GM23248 (cell line): ENCODE measurements around the gene ACADL. TPM values are rescaled to one million over a fixed set of nuclear protein-coding genes. Genes with fewer than 3 reads are reported as not detected.
A peak's percentile ranks its signal among the peaks of the same experiment; 100 is the strongest.

ENCODE experiments used
- DNase-seq: peaks from one replicate; pipeline ENCODE4 v3.0.0-alpha.2; 2015
- H2AFZ ChIP-seq: fragments of 200-600 bp; sonication (generic); 2 replicates; pipeline ENCODE4 v1.6.1; 2016; ENCODE audit warnings: antibody characterized with exemption
- H3F3A ChIP-seq: fragments of 200-600 bp; sonication (generic); 2 replicates; pipeline ENCODE4 v1.6.1; 2016; ENCODE audit warnings: mild to moderate bottlenecking, antibody characterized with exemption, mixed run types; ENCODE audit not compliant: insufficient read depth
- H3K27ac ChIP-seq: fragments of 200-600 bp; sonication (generic); 2 replicates; pipeline ENCODE4 v1.5.1; 2016; ENCODE audit warnings: mild to moderate bottlenecking
- H3K27me3 ChIP-seq: fragments of 200-600 bp; sonication (generic); replicated peaks from 2 replicates; pipeline ENCODE4 v1.6.1; 2016; ENCODE audit warnings: mild to moderate bottlenecking; ENCODE audit not compliant: insufficient read depth
- H3K36me3 ChIP-seq: fragments of 200-600 bp; sonication (generic); 2 replicates; pipeline ENCODE4 v1.6.1; 2016; ENCODE audit warnings: low read depth, mild to moderate bottlenecking
- H3K4me1 ChIP-seq: fragments of 200-600 bp; sonication (generic); 2 replicates; pipeline ENCODE4 v1.6.1; 2016; ENCODE audit warnings: mild to moderate bottlenecking; ENCODE audit not compliant: insufficient read depth
- H3K4me2 ChIP-seq: fragments of 200-600 bp; sonication (generic); one replicate; pipeline ENCODE4 v1.6.1; 2016; ENCODE audit warnings: mild to moderate bottlenecking; ENCODE audit not compliant: unreplicated experiment
- H3K4me3 ChIP-seq: fragments of 200-600 bp; sonication (generic); 2 replicates; pipeline ENCODE4 v1.5.1; 2016; ENCODE audit warnings: mild to moderate bottlenecking
- H3K79me2 ChIP-seq: fragments of 200-600 bp; sonication (generic); 2 replicates; pipeline ENCODE4 v1.6.1; 2016; ENCODE audit warnings: mild to moderate bottlenecking; ENCODE audit not compliant: insufficient read depth
- H3K9ac ChIP-seq: fragments of 200-600 bp; sonication (generic); 2 replicates; pipeline ENCODE4 v1.6.1; 2016; ENCODE audit warnings: mild to moderate bottlenecking
- H3K9me2 ChIP-seq: fragments of 200-600 bp; sonication (generic); 2 replicates; pipeline ENCODE4 v1.6.1; 2016; ENCODE audit warnings: mixed run types, mild to moderate bottlenecking, moderate library complexity; ENCODE audit not compliant: insufficient read depth
- H3K9me3 ChIP-seq: fragments of 200-600 bp; sonication (generic); one replicate; pipeline ENCODE4 v1.6.1; 2017; ENCODE audit warnings: low read depth
- H4K20me1 ChIP-seq: fragments of 200-600 bp; sonication (generic); 2 replicates; pipeline ENCODE4 v1.6.0; 2016; ENCODE audit not compliant: insufficient read depth
- EZH2 ChIP-seq: fragments of 200-600 bp; sonication (generic); IDR thresholded peaks from 2 replicates; pipeline ENCODE4 v1.6.1; 2018; ENCODE audit warnings: antibody characterized with exemption, mild to moderate bottlenecking; ENCODE audit not compliant: insufficient read depth, poor library complexity, severe bottlenecking
- EZH2phosphoT487 ChIP-seq: fragments of 200-600 bp; sonication (generic); IDR thresholded peaks from 2 replicates; pipeline ENCODE4 v1.6.1; 2018; ENCODE audit warnings: antibody characterized with exemption, moderate library complexity, mild to moderate bottlenecking, low read depth; ENCODE audit not compliant: insufficient read depth
- WGBS, 2 experiments: methylation state at CpG; one replicate each; pipeline ENCODE4 v1.1.6; 2015 to 2017; ENCODE audit warnings: low lambda C conversion rate in 2 of 2, low coverage in 1 of 2; ENCODE audit errors: missing lambda C conversion rate in 2 of 2; 5-methylcytosine and 5-hydroxymethylcytosine counted together
- in situ Hi-C: fragments of 300-500 bp; cut with MboI; formaldehyde crosslinking; loops from 2 replicates; pipeline ENCODE4 v1.15.0; 2020
- polyA plus RNA-seq: library from polyadenylated mRNA; unstranded; fragments of >200 nt; fragmentation: Nextera tagmentation; extraction: Ambion mirVana; gene quantifications from 2 replicates; pipeline ENCODE4 v1.2.1, GENCODE V29; 2016
- total RNA-seq: library from RNA; depleted of rRNA; stranded (reverse); fragments of >200 nt; shearing (Covaris generic); gene quantifications from 2 replicates; pipeline ENCODE4 v1.2.3, GENCODE V29; 2014

Gene ACADL
- total and polyA plus RNA-seq, 2 experiments from 2014 or later: not detected

DNA sequence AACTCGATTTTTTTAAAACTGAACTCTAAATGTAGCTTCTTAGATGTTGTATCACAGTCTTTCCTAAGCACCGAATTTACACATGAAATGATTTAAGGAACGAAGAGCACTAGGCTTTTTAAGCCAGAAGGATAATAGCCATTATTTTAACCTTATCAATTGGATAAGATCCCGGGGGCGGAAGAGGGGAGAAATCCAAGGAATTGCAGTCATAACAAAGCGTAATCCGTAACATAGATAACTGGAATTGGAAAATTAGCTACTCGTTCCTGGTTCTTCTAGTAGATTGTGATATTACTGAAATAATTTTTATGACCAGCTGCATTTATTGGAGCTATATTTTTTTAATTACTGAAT lies 53.0 kb downstream of the ACADL start:
- Histone ChIP-seq H3K36me3 (no peaks in the 10 kb centered on the region), H3K9ac (peak overlapping the region; percentile 99), H3K4me3 (peak overlapping the region; percentile 92), H3K9me3 (no peaks in the 10 kb centered on the region), H2AFZ (peak overlapping the region; percentile 88), H3K4me1 (peaks cover 17% of the 10 kb centered on the region), H3F3A (peaks cover 39% of the 10 kb centered on the region), H3K79me2 (peaks cover 20% of the 10 kb centered on the region), H3K27ac (peak overlapping the region; percentile 61), H4K20me1 (no peaks in the 10 kb centered on the region), H3K4me2 (peak overlapping the region; percentile 88), H3K27me3 (no peaks in the 10 kb centered on the region), H3K9me2 (no peaks in the 10 kb centered on the region)
- 8 to 9% methylated on average over 8 of the region's 8 CpGs for WGBS, 2 experiments
- DNase-seq: no peak
- in situ Hi-C loops: no loop called here
- TF ChIP-seq EZH2 (no peak), EZH2phosphoT487 (no peak)

- Histone ChIP-seq H3K9ac (peak within 1 kb of the TSS; percentile 99), H3K4me2 (peak within 1 kb of the TSS; percentile 96), H3K4me1 (peaks cover 24% of the 10 kb centered on the region), H3K9me2 (no peaks in the 10 kb centered on the region), H3K9me3 (no peaks in the 10 kb centered on the region), H3K4me3 (peak within 1 kb of the TSS; percentile 92), H4K20me1 (no peaks in the 10 kb centered on the region), H3K27ac (peak within 1 kb of the TSS; percentile 100), H2AFZ (peak within 1 kb of the TSS; percentile 88), H3F3A (peaks cover 39% of the 10 kb centered on the region), H3K36me3 (no peaks in the 10 kb centered on the region), H3K79me2 (peaks cover 26% of the 10 kb centered on the region), H3K27me3 (no peaks in the 10 kb centered on the region)
- WGBS, 2 experiments: 1 to 2% methylated on average over 44 of the region's 67 CpGs
- in situ Hi-C loops: no loop called here
- peak; percentile 100 for DNase-seq
- TF ChIP-seq EZH2 (no peak), EZH2phosphoT487 (no peak)
Observed at GRCh38 chr2:210171309-210172218, 53.7 kb downstream of the ACADL start, which contains the start of gene KANSL1L. Gene KANSL1L (minus strand): TSS chr2:210171409. CDS start chr2:210154582, 16,827 bp downstream.

DNA sequence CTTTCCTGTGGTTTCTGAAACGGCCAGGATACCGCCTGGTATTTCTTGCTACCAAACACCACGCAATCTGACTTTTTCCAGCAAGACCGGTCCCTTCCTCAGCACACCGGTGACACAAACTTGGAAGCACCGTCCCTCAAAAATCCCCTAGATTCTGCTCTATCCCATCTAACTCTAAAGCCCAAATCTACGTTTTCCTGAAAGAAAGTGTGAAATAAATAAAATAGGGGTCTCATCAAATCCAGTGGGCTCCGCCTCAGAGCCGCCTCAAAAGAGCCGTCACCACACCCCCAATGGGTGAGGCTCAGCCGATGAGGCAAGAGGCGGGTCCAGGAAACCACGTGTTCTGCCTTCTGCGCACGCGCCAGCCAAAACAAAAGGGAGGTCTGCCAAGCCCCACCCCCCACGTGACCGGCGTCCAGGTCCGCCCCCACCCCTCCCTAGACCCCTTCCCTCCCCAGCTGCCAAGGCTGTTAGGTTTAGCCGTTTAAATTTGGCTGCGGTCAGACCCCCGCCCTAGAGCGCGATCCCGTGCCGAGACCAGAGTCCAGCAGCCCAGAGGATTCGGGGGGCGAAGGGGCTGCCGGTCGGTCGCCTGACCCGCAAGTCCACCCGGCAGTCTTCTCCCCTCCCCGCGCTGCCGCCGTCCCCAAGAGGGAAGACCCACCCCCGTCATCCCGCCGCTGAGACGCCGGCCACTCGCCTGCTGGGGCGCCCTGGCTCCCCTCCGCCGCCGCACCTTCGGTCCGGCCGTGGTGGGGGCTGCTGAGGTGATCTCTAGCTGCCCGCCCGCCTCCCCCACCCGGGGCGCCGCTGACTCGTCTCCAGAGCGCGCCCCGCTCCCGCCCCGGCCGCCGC lies 54.6 kb downstream of the ACADL start:
- Histone ChIP-seq H3F3A (peaks cover 39% of the 10 kb centered on the region), H3K4me2 (peak overlapping the region; percentile 96), H4K20me1 (no peaks in the 10 kb centered on the region), H3K4me3 (peak overlapping the region; percentile 92), H3K9me3 (no peaks in the 10 kb centered on the region), H3K36me3 (no peaks in the 10 kb centered on the region), H3K9ac (peak overlapping the region; percentile 99), H3K79me2 (peaks cover 35% of the 10 kb centered on the region), H3K27ac (peak overlapping the region; percentile 100), H2AFZ (peak overlapping the region; percentile 87), H3K4me1 (peaks cover 26% of the 10 kb centered on the region), H3K9me2 (no peaks in the 10 kb centered on the region), H3K27me3 (no peaks in the 10 kb centered on the region)
- in situ Hi-C loops: no loop called here
- TF ChIP-seq EZH2phosphoT487 (no peak), EZH2 (no peak)
- peak; percentile 98 for DNase-seq
- WGBS, 2 experiments: 1 to 3% methylated on average over 29 to 51 of the region's 64 CpGs

- peak overlapping the region; percentile 99 for H3K9ac ChIP-seq
- H3K79me2 ChIP-seq: peaks cover 41% of the 10 kb centered on the region
- H3K4me3 ChIP-seq: peak overlapping the region; percentile 92
- DNase-seq: no peak
- no peaks in the 10 kb centered on the region for H4K20me1 ChIP-seq
- peaks cover 26% of the 10 kb centered on the region for H3K4me1 ChIP-seq
- no peaks in the 10 kb centered on the region for H3K9me3 ChIP-seq
- in situ Hi-C loops: no loop called here
- WGBS, 2 experiments: 1 to 2% methylated on average over 6 of the region's 6 CpGs
- H3K9me2 ChIP-seq: no peaks in the 10 kb centered on the region
- peaks cover 39% of the 10 kb centered on the region for H3F3A ChIP-seq
- peak overlapping the region; percentile 87 for H2AFZ ChIP-seq
- no peaks in the 10 kb centered on the region for H3K27me3 ChIP-seq
- no peaks in the 10 kb centered on the region for H3K36me3 ChIP-seq
- peak overlapping the region; percentile 100 for H3K27ac ChIP-seq
- H3K4me2 ChIP-seq: peak overlapping the region; percentile 96
- TF ChIP-seq EZH2 (no peak), EZH2phosphoT487 (no peak)
Observed at GRCh38 chr2:210170196-210170445, 55.1 kb downstream of the ACADL start.
